Measurements from ENCODE around the gene CLCN7.
"Not testable (repeated sequence)": the region's sequence is repeated elsewhere in the genome, so short reads cannot be mapped to it uniquely, and the experiment has no call there.

The CLCN7 gene

GRCh38 chr16:1443980-1444729, 30.7 kb downstream of the CLCN7 start, which contains the start of gene CCDC154:
TSS of gene CCDC154 (minus strand) at chr16:1444556. CDS start at chr16:1444322, 234 bp downstream.
- DNase-seq, result no peak

- no peak for DNase-seq
These were observed 31.3 kb downstream of the CLCN7 start for GRCh38 chr16:1443403-1443973.

GRCh38 chr16:1442697-1443096, 32.1 kb downstream of the CLCN7 start:
- DNase-seq, result no peak

- DNase-seq, result no peak
These were observed 33.4 kb downstream of the CLCN7 start for GRCh38 chr16:1441391-1441829.

GRCh38 chr16:1439699-1440074, 35.1 kb downstream of the CLCN7 start:
- not testable (repeated sequence) for DNase-seq

GRCh38 chr16:1439058-1439698, 35.6 kb downstream of the CLCN7 start:
- DNase-seq, result no peak

- DNase-seq, result no peak
These were observed 36.4 kb downstream of the CLCN7 start for GRCh38 chr16:1438229-1439057.

- DNase-seq, result no peak
These were observed 37.2 kb downstream of the CLCN7 start for GRCh38 chr16:1437606-1438005.

- no peak for DNase-seq
These were observed 38.0 kb downstream of the CLCN7 start for GRCh38 chr16:1436731-1437355.

GRCh38 chr16:1435921-1436697, 38.7 kb downstream of the CLCN7 start:
- no peak for DNase-seq

GRCh38 chr16:1434644-1435592, 39.9 kb downstream of the CLCN7 start:
- no peak for DNase-seq

- DNase-seq, result no peak
These were observed 41.1 kb downstream of the CLCN7 start for GRCh38 chr16:1433756-1434155.

- DNase-seq, result no peak
These were observed 41.6 kb downstream of the CLCN7 start for GRCh38 chr16:1433263-1433560.

- no peak for DNase-seq
These were observed 42.2 kb downstream of the CLCN7 start for GRCh38 chr16:1432388-1433262.

- DNase-seq, result no peak
These were observed 43.1 kb downstream of the CLCN7 start for GRCh38 chr16:1431497-1432270.

- DNase-seq, result peak; percentile 75
These were observed 43.9 kb downstream of the CLCN7 start, which contains the start of gene PERCC1 for GRCh38 chr16:1430759-1431496. TSS of gene PERCC1 (plus strand) at chr16:1431078. CDS start at chr16:1432594, 1,516 bp downstream.

GRCh38 chr16:1430214-1430758, 44.5 kb downstream of the CLCN7 start:
- no peak for DNase-seq

GRCh38 chr16:1429631-1430030, 45.2 kb downstream of the CLCN7 start:
- no peak for DNase-seq

Measured in NCI-H1092 (cell line).